CD4-positive, alpha-beta memory T cell (primary cell): ENCODE measurements around the gene TRAIP. TPM values are rescaled to one million over a fixed set of nuclear protein-coding genes. Genes with fewer than 3 reads are reported as not detected.
A peak's percentile ranks its signal among the peaks of the same experiment; 100 is the strongest.

ENCODE experiments used
- CTCF ChIA-PET: fragments of 350-600 bp; sonication (Branson Sonifier 250); formaldehyde crosslinking; loops from one replicate; lab custom pipeline; 2021; ENCODE audit warnings: inconsistent platforms; ENCODE audit not compliant: partially characterized antibody; lab: Charles Lee
- POLR2A ChIA-PET: fragments of 350-600 bp; sonication (Branson Sonifier 250); formaldehyde crosslinking; loops from one replicate; lab custom pipeline; 2021; ENCODE audit not compliant: partially characterized antibody; lab: Charles Lee
- DNase-seq, 5 donors: peaks; one replicate each; pipeline versions ENCODE4 v3.0.0 to v3.0.0-alpha.2; 2020 to 2022; ENCODE audit warnings: mixed read lengths in 1 of 5
- H3K27ac ChIP-seq: one replicate; pipeline ENCODE4 v1.7.0; 2013; ENCODE audit warnings: low read depth, low read length
- H3K27me3 ChIP-seq: 2 replicates; pipeline ENCODE4 v1.7.0; 2013; ENCODE audit warnings: mild to moderate bottlenecking, low read length, moderate library complexity; ENCODE audit not compliant: insufficient read depth
- H3K36me3 ChIP-seq: 2 replicates; pipeline ENCODE4 v1.7.0; 2013; ENCODE audit warnings: mild to moderate bottlenecking, low read length, moderate library complexity; ENCODE audit not compliant: insufficient read depth
- H3K4me1 ChIP-seq: 2 replicates; pipeline ENCODE4 v1.7.0; 2013; ENCODE audit warnings: mild to moderate bottlenecking, low read length, moderate library complexity; ENCODE audit not compliant: insufficient read depth
- H3K4me3 ChIP-seq, 2 donors: one replicate each; pipeline ENCODE4 v1.7.0; 2013; ENCODE audit warnings: low read length in 2 of 2, mild to moderate bottlenecking in 1 of 2
- H3K9me3 ChIP-seq, 2 donors: one replicate each; pipeline ENCODE4 v1.7.0; 2013; ENCODE audit warnings: low read length in 2 of 2, control low read depth in 1 of 2; ENCODE audit not compliant: control insufficient read depth in 1 of 2
- H3K27ac Mint-ChIP-seq, 7 donors: one replicate each; pipeline ENCODE4 v1.8.0; 2020 to 2021; ENCODE audit warnings: mixed read lengths in 7 of 7, mild to moderate bottlenecking in 6 of 7, inconsistent platforms in 3 of 7, moderate library complexity in 3 of 7
- H3K27me3 Mint-ChIP-seq, 2 donors: one replicate each; pipeline ENCODE4 v1.8.0; 2020 to 2021; ENCODE audit warnings: mixed read lengths in 2 of 2
- H3K36me3 Mint-ChIP-seq, 2 donors: one replicate each; pipeline ENCODE4 v1.8.0; 2020 to 2021; ENCODE audit warnings: mixed read lengths in 2 of 2, inconsistent platforms in 1 of 2, mild to moderate bottlenecking in 1 of 2
- H3K4me1 Mint-ChIP-seq, 4 donors: one replicate each; pipeline ENCODE4 v1.8.0; 2020 to 2021; ENCODE audit warnings: mixed read lengths in 4 of 4, mild to moderate bottlenecking in 1 of 4
- H3K4me3 Mint-ChIP-seq, 8 donors: one replicate each; pipeline ENCODE4 v1.8.0; 2020 to 2021; ENCODE audit warnings: mixed read lengths in 8 of 8, mild to moderate bottlenecking in 7 of 8, moderate library complexity in 6 of 8, inconsistent platforms in 3 of 8
- H3K9me3 Mint-ChIP-seq, 8 donors: one replicate each; pipeline ENCODE4 v1.8.0; 2020 to 2021; ENCODE audit warnings: mixed read lengths in 8 of 8, mild to moderate bottlenecking in 5 of 8, inconsistent platforms in 3 of 8, moderate library complexity in 1 of 8
- intact Hi-C: fragments of 100-400 bp; cut with micrococcal nuclease; formaldehyde crosslinking; loops from one replicate; pipeline ENCODE4 v1.15.1; 2023
- polyA plus RNA-seq, 2 donors: library from polyadenylated mRNA; unstranded; fragments of 300-500 nt; fragmentation: Illumina TruSeq; gene quantifications; one replicate each; pipeline ENCODE4 v1.2.3, GENCODE V29; 2021
- total RNA-seq, 2 experiments: library from RNA; stranded (reverse); gene quantifications; one replicate each; pipeline ENCODE4 v1.2.3, GENCODE V29; 2021

TRAIP gene
- total and polyA plus RNA-seq, 4 experiments from 2014 or later, result 1.0 to 6.7 (median 3.2) TPM

DNA sequence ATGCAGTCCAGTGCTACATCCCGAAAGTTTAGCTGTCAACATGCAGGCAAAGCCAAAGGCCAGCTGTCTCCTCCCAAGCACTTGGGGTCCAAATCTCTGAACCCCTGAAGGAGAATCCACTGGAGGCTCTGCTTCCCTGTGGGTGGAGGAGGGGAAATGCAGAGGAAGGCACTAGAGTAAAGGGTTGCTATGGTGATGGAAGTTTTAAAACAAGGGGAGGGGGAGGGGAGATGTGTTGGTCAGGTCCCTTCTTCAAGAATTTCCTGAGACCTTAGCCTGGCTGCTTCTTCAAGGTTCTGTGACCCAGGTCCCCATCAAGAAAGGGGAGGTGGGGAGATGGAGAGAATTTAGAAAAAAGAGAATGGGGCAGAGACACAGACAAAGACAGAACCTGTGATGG lies 11.0 kb upstream of the TRAIP start:
- Histone ChIP-seq H3K4me1 (peaks cover 17% of the 10 kb centered on the region), H3K9me3 (no peaks in the 10 kb centered on the region), H3K36me3 (no peaks in the 10 kb centered on the region), H3K4me3 (no peak overlapping the region), H3K27me3 (peaks cover 23% of the 10 kb centered on the region), H3K27ac (no peak overlapping the region)
- Mint-ChIP-seq H3K27ac (no peak overlapping the region), H3K9me3 (no peaks in the 10 kb centered on the region), H3K4me3 (peak overlapping the region in 4 of 8 donors; percentile 4 to 66 (median 48)), H3K27me3 (peaks cover 17 to 19% of the 10 kb centered on the region in 2 donors), H3K36me3 (no peaks in the 10 kb centered on the region), H3K4me1 (peaks cover 0 to 18% (median 6%) of the 10 kb centered on the region in 4 donors)
- ChIA-PET CTCF (no interaction called here), POLR2A (interaction anchor here (0.5 kb wide), 1 partner anchor 28 kb away, joined by 4 read pairs; no protein-coding TSS in a partner anchor)
- no peak for DNase-seq
- intact Hi-C loops, result no loop called here

DNA sequence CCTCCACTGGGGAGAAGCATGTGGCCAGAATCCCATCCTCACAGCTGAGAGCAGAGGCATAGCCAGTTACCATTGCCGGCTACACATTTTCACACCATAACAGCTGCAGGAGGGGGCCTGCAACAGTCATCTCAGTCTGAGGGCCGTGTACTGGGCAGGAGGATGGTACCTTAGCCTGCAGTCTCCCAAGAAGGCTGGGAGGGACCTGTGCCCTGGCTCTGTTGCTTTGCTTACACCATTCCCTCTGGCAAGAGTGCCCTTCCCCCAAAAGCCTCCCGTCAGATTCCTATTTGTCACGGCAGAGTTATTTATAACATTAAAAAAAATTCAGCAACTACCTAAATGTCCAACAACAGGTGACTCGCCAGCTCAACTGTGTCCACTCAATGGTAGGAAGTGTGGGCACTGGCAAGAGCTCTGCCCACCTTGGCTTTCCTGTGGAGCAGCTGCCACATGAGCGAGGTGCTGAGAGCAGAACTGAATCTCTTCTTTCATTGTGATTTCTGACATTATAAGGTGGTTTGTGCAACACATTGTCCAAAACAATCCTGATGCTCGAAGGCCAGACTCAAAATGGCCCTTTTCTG lies 8.9 kb upstream of the TRAIP start:
- peaks cover 23% of the 10 kb centered on the region for H3K27me3 ChIP-seq
- DNase-seq, result no peak
- H3K36me3 ChIP-seq, result no peaks in the 10 kb centered on the region
- Mint-ChIP-seq H3K4me1 (peaks cover 0 to 7% (median 0%) of the 10 kb centered on the region in 4 donors), H3K4me3 (no peak overlapping the region), H3K9me3 (no peaks in the 10 kb centered on the region), H3K27me3 (peaks cover 15 to 19% of the 10 kb centered on the region in 2 donors), H3K36me3 (no peaks in the 10 kb centered on the region), H3K27ac (no peak overlapping the region)
- ChIA-PET POLR2A (no interaction called here), CTCF (no interaction called here)
- no peak overlapping the region for H3K27ac ChIP-seq
- intact Hi-C loops, result no loop called here
- no peak overlapping the region for H3K4me3 ChIP-seq
- H3K9me3 ChIP-seq, result no peaks in the 10 kb centered on the region
- peaks cover 17% of the 10 kb centered on the region for H3K4me1 ChIP-seq

DNA sequence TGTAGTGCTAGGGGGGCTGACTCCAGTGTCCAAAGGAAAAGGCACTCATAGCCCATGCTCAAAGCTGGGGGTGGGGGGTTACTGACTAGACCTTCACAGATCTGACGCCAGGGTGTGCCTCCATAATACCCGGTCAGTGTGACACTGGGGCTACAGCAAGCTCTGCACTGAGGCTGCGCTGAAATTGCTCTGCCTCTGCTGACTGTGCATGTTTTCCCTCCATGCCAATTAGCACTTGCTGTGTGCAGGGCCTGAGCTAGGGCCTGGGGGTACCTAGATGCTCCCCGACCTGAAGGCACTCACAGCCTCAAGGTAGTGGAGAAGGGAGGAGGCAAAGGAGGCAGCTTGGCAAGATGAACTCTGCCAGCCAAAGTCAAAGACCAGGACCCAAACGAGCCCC lies 8.1 kb upstream of the TRAIP start:
- Histone ChIP-seq H3K27ac (no peak overlapping the region), H3K9me3 (no peaks in the 10 kb centered on the region), H3K36me3 (no peaks in the 10 kb centered on the region), H3K4me3 (no peak overlapping the region), H3K27me3 (peaks cover 23% of the 10 kb centered on the region), H3K4me1 (peaks cover 11% of the 10 kb centered on the region)
- peaks cover 15 to 19% of the 10 kb centered on the region in 2 donors for H3K27me3 Mint-ChIP-seq
- peaks cover 0 to 7% (median 0%) of the 10 kb centered on the region in 4 donors for H3K4me1 Mint-ChIP-seq
- H3K4me3 Mint-ChIP-seq, result no peak overlapping the region
- CTCF ChIA-PET, result no interaction called here
- POLR2A ChIA-PET, result no interaction called here
- no peaks in the 10 kb centered on the region for H3K36me3 Mint-ChIP-seq
- H3K27ac Mint-ChIP-seq, result no peak overlapping the region
- DNase-seq, result no peak
- intact Hi-C loops, result no loop called here
- no peaks in the 10 kb centered on the region for H3K9me3 Mint-ChIP-seq

DNA sequence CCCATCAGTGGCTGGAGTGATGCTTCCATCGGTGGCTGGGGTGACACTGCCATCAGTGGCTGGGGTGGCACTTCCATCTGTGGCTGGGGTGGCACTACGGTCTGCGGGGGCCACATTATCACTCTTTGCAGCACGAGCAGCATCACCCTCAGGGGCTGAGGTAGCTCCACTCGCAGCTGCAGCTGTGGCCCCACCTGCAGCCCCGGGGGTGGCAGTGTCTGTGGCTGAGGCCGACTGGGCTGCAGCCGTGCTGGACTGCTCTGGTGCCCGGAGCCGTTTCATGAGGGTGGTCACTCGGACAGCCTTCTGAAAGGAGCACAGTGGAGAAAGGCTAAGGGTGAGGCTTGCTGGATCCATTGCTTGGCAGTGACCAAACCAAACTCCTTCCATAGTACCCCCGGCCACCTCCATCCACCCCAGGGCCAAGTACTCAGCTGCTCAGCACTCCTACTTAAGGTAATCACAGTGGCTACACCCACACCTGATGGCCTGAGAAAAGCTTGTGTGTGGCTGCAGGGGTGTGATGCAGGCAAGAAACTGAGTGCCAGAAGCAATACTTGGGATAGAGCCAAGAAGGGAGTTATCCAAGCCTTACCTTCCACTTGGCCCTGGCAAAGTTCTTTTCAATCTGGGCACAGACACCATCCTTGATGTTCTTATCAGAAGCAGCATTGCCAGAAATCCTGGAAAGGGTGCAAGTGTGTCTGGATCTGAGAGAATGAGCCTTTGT lies 3.4 kb upstream of the TRAIP start:
- no peaks in the 10 kb centered on the region for H3K9me3 Mint-ChIP-seq
- ChIA-PET CTCF (no interaction called here), POLR2A (no interaction called here)
- H3K27ac ChIP-seq, result no peak overlapping the region
- H3K36me3 Mint-ChIP-seq, result no peaks in the 10 kb centered on the region
- no peaks in the 10 kb centered on the region for H3K36me3 ChIP-seq
- H3K9me3 ChIP-seq, result no peaks in the 10 kb centered on the region
- peaks cover 3 to 11% (median 7%) of the 10 kb centered on the region in 4 donors for H3K4me1 Mint-ChIP-seq
- H3K4me3 Mint-ChIP-seq, result peak overlapping the region in 1 of 8 donors; percentile 10
- peaks cover 13% of the 10 kb centered on the region for H3K4me1 ChIP-seq
- H3K4me3 ChIP-seq, result no peak overlapping the region
- intact Hi-C loops, result loop anchor here (5.0 kb wide), 1 partner anchor 72 kb away; the partner anchor contains the start of gene IP6K1
- H3K27me3 Mint-ChIP-seq, result peaks cover 0 to 2% of the 10 kb centered on the region in 2 donors
- H3K27ac Mint-ChIP-seq, result no peak overlapping the region
- no peak for DNase-seq
- peaks cover under 1% of the 10 kb centered on the region for H3K27me3 ChIP-seq

DNA sequence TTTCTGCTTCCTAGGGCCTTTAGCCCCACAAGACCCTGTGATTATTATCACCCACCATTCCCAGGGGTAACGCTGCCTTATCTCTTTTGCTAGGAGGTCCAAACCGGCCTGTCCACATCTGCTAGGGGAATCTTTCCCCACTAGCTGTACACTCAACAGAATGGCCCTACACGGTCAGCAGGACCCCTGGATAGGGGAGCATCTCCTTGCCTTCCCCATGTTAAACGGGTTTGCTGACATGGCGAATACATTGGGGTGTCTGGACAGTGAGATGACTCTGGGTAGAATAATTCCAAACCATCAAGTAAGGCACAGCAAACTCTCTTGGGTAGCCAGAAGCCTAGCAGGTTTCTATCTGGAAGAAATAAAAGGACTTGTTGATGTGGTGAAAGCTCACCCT lies 702 bp downstream of the TRAIP start:
- Mint-ChIP-seq H3K9me3 (no peaks in the 10 kb centered on the region), H3K27me3 (no peaks in the 10 kb centered on the region), H3K27ac (peak overlapping the region in 6 of 7 donors; percentile 81 to 95 (median 92)), H3K4me3 (peak overlapping the region; percentile 84 to 92 (median 88)), H3K4me1 (peaks cover 3 to 11% (median 7%) of the 10 kb centered on the region in 4 donors), H3K36me3 (no peaks in the 10 kb centered on the region)
- peak overlapping the region; percentile 56 for H3K27ac ChIP-seq
- CTCF ChIA-PET, result interaction anchor here (0.7 to 3.9 kb wide), 3 partner anchors 17 to 72 kb away, joined by 3 to 19 read pairs (median 4); no protein-coding TSS in a partner anchor
- peaks cover 13% of the 10 kb centered on the region for H3K4me1 ChIP-seq
- no peaks in the 10 kb centered on the region for H3K36me3 ChIP-seq
- intact Hi-C loops, result loop anchor here (1.0 to 5.0 kb wide), 2 partner anchors 68 to 74 kb away; partner anchors contain the start of genes IP6K1 and MON1A
- no peak overlapping the region for H3K4me3 ChIP-seq
- no peak for DNase-seq
- H3K27me3 ChIP-seq, result no peaks in the 10 kb centered on the region
- POLR2A ChIA-PET, result interaction anchor here (0.5 to 1.3 kb wide), 3 partner anchors 39 to 137 kb away, joined by 3 to 4 read pairs (median 3); partner anchors contain the start of gene UBA7
- no peaks in the 10 kb centered on the region for H3K9me3 ChIP-seq

DNA sequence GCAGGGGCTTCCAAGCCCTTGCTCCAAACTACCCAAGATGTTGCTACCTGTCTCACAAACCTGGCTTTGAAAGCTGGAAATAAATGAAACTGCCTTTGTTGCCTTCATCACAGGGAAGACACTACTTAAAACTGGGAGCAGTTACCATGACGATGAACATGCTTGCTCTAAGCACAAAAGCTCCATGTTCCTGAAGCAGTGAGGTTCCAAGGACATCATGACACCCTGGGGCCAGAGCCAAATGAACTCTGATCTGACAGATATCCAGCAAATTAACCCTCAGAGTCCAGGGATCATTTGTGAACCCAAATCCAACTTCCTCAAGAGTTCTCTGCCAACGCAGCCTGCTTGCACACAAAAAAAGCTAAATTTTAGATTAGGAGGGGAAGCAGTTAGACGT lies 10.7 kb downstream of the TRAIP start:
- Histone ChIP-seq H3K4me1 (no peaks in the 10 kb centered on the region), H3K27ac (no peak overlapping the region), H3K9me3 (no peaks in the 10 kb centered on the region), H3K27me3 (no peaks in the 10 kb centered on the region), H3K36me3 (no peaks in the 10 kb centered on the region), H3K4me3 (no peak overlapping the region)
- ChIA-PET CTCF (interaction anchor here (1.5 to 15.0 kb wide), 3 partner anchors 9 to 44 kb away, joined by 3 to 310 read pairs (median 8); partner anchors contain the start of genes CDHR4 and INKA1), POLR2A (interaction anchor here (1.5 to 3.3 kb wide), 2 partner anchors 32 to 43 kb away, joined by 4 to 9 read pairs; partner anchors contain the start of genes INKA1 and UBA7)
- intact Hi-C loops, result no loop called here
- Mint-ChIP-seq H3K27me3 (no peaks in the 10 kb centered on the region), H3K27ac (peak overlapping the region in 1 of 7 donors; percentile 63), H3K4me1 (no peaks in the 10 kb centered on the region), H3K36me3 (no peaks in the 10 kb centered on the region), H3K4me3 (no peak overlapping the region), H3K9me3 (peaks cover 0 to 2% (median 0%) of the 10 kb centered on the region in 8 donors)
- DNase-seq, result no peak
